ENCODE measurements around the gene CAMLG.

- TF ChIP-seq, protein P1, sequence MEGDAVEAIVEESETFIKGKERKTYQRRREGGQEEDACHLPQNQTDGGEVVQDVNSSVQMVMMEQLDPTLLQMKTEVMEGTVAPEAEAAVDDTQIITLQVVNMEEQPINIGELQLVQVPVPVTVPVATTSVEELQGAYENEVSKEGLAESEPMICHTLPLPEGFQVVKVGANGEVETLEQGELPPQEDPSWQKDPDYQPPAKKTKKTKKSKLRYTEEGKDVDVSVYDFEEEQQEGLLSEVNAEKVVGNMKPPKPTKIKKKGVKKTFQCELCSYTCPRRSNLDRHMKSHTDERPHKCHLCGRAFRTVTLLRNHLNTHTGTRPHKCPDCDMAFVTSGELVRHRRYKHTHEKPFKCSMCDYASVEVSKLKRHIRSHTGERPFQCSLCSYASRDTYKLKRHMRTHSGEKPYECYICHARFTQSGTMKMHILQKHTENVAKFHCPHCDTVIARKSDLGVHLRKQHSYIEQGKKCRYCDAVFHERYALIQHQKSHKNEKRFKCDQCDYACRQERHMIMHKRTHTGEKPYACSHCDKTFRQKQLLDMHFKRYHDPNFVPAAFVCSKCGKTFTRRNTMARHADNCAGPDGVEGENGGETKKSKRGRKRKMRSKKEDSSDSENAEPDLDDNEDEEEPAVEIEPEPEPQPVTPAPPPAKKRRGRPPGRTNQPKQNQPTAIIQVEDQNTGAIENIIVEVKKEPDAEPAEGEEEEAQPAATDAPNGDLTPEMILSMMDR (IDR thresholded peaks at IDR 0.05): no peak
- no peak for TF ChIP-seq ZFX (IDR thresholded peaks at IDR 0.05; ENCODE audit: borderline replicate concordance)
These were observed 23.8 kb upstream of the CAMLG start for GRCh38 chr5:134714541-134714940.

Data from 22Rv1 (cell line).